Measurements from ENCODE around the gene FUT7. TPM values are rescaled to one million over a fixed set of nuclear protein-coding genes. Genes with fewer than 3 reads are reported as not detected.

Gene FUT7
- total RNA-seq, 1 donor from 2014 or later = 5.0 TPM

- no peak for TF ChIP-seq CTCF (IDR thresholded peaks at IDR 0.05)
- intact Hi-C loops (cut with micrococcal nuclease) = no loop called here
- POLR2A ChIA-PET = interaction anchor here (1.3 kb wide), 1 partner anchor 10 kb away, joined by 3 read pairs; the partner anchor contains the start of gene CLIC3
- CTCF ChIA-PET = no interaction called here
- no peaks in the 10 kb centered on the region for H3K36me3 Mint-ChIP-seq (ENCODE audit: low read depth)
- H3K27ac Mint-ChIP-seq = no peak overlapping the region
- peaks cover 31% of the 10 kb centered on the region for H3K27me3 Mint-ChIP-seq
- H3K4me3 Mint-ChIP-seq = no peak overlapping the region
- ATAC-seq (ENCODE audit: low read depth) = no peak
- no peaks in the 10 kb centered on the region for H3K9me3 Mint-ChIP-seq
- no peak for DNase-seq
- peaks cover 2% of the 10 kb centered on the region for H3K4me1 Mint-ChIP-seq
Measured at GRCh38 chr9:136985853-136986252, 46.0 kb downstream of the FUT7 start.

GRCh38 chr9:136985027-136985602 is 46.8 kb downstream of the FUT7 start:
- ChIA-PET POLR2A (no interaction called here), CTCF (no interaction called here)
- ATAC-seq (ENCODE audit: low read depth) = no peak
- DNase-seq = no peak
- Mint-ChIP-seq H3K27me3 (peaks cover 37% of the 10 kb centered on the region), H3K4me1 (peaks cover 2% of the 10 kb centered on the region), H3K9me3 (no peaks in the 10 kb centered on the region), H3K27ac (no peak overlapping the region), H3K36me3 (ENCODE audit: low read depth) (no peaks in the 10 kb centered on the region), H3K4me3 (no peak overlapping the region)
- no peak for TF ChIP-seq CTCF (IDR thresholded peaks at IDR 0.05)
- intact Hi-C loops (cut with micrococcal nuclease) = no loop called here

GRCh38 chr9:136984464-136985026 is 47.3 kb downstream of the FUT7 start:
- ATAC-seq (ENCODE audit: low read depth) (no peak), DNase-seq (no peak)
- CTCF ChIA-PET = no interaction called here
- Mint-ChIP-seq H3K9me3 (no peaks in the 10 kb centered on the region), H3K27me3 (peaks cover 37% of the 10 kb centered on the region), H3K36me3 (ENCODE audit: low read depth) (no peaks in the 10 kb centered on the region), H3K4me1 (peaks cover 2% of the 10 kb centered on the region), H3K27ac (no peak overlapping the region), H3K4me3 (no peak overlapping the region)
- POLR2A ChIA-PET = no interaction called here
- TF ChIP-seq CTCF (IDR thresholded peaks at IDR 0.05) = no peak
- intact Hi-C loops (cut with micrococcal nuclease) = no loop called here

GRCh38 chr9:136983656-136984314 is 48.1 kb downstream of the FUT7 start:
- no peak for ATAC-seq (ENCODE audit: low read depth)
- no peak overlapping the region for H3K4me3 Mint-ChIP-seq
- no peak overlapping the region for H3K27ac Mint-ChIP-seq
- ChIA-PET CTCF (no interaction called here), POLR2A (no interaction called here)
- peaks cover 37% of the 10 kb centered on the region for H3K27me3 Mint-ChIP-seq
- intact Hi-C loops (cut with micrococcal nuclease) = no loop called here
- no peak for TF ChIP-seq CTCF (IDR thresholded peaks at IDR 0.05)
- peaks cover 2% of the 10 kb centered on the region for H3K4me1 Mint-ChIP-seq
- no peaks in the 10 kb centered on the region for H3K9me3 Mint-ChIP-seq
- no peak for DNase-seq
- no peaks in the 10 kb centered on the region for H3K36me3 Mint-ChIP-seq (ENCODE audit: low read depth)

GRCh38 chr9:136983167-136983566 is 48.7 kb downstream of the FUT7 start:
- peaks cover 2% of the 10 kb centered on the region for H3K4me1 Mint-ChIP-seq
- H3K27me3 Mint-ChIP-seq = peaks cover 37% of the 10 kb centered on the region
- no peaks in the 10 kb centered on the region for H3K36me3 Mint-ChIP-seq (ENCODE audit: low read depth)
- CTCF ChIA-PET = no interaction called here
- intact Hi-C loops (cut with micrococcal nuclease) = no loop called here
- DNase-seq (no peak), ATAC-seq (ENCODE audit: low read depth) (no peak)
- H3K4me3 Mint-ChIP-seq = no peak overlapping the region
- no peaks in the 10 kb centered on the region for H3K9me3 Mint-ChIP-seq
- POLR2A ChIA-PET = no interaction called here
- no peak for TF ChIP-seq CTCF (IDR thresholded peaks at IDR 0.05)
- H3K27ac Mint-ChIP-seq = no peak overlapping the region

Data from activated B cell treated with CpG ODN at 0.5 μM for 24 hours (primary cell).